Erythroblast (primary cell): ENCODE measurements around the gene GPI.
"Not testable (repeated sequence)": the region's sequence is repeated elsewhere in the genome, so short reads cannot be mapped to it uniquely, and the experiment has no call there.

Experiments
- DNase-seq, 2 experiments: peaks; one replicate each; lab custom pipeline; 2025; lab: John Stamatoyannopoulos, UW
- GATA1 ChIP-seq: IDR thresholded peaks from 2 replicates; pipeline ENCODE4 v1.6.1; 2011; ENCODE audit warnings: low read depth, mild to moderate bottlenecking, control low read depth, low read length, moderate library complexity
- POLR2A ChIP-seq: IDR thresholded peaks from 2 replicates; pipeline ENCODE4 v1.6.1; 2011; ENCODE audit warnings: mild to moderate bottlenecking, low read length

GPI gene

GRCh38 chr19:34330116-34330515, 34.9 kb upstream of the GPI start:
- DNase-seq: no peak
- no peak for TF ChIP-seq POLR2A
- no peak for TF ChIP-seq GATA1

- DNase-seq: not testable (repeated sequence)
Measured at GRCh38 chr19:34330596-34330995, 34.4 kb upstream of the GPI start.

DNA sequence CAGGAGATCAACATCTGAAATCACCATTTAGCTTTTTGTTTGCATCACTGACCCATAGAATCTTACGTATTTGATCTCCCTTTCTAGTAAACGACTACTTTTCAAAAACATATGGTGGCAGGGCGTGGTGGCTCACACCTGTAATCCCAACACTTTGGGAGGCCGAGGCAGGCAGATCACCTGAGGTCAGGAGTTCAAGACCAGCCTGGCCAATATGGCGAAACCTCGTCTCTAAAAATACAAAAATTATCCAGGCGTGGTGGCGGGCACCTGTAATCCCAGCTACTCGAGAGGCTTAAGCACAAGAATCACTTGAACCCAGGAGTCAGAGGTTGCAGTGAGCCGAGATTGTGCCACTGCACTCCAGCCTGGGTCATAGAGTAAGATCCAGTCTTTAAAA, 33.4 kb upstream of the GPI start:
- not testable (repeated sequence) for DNase-seq

DNA sequence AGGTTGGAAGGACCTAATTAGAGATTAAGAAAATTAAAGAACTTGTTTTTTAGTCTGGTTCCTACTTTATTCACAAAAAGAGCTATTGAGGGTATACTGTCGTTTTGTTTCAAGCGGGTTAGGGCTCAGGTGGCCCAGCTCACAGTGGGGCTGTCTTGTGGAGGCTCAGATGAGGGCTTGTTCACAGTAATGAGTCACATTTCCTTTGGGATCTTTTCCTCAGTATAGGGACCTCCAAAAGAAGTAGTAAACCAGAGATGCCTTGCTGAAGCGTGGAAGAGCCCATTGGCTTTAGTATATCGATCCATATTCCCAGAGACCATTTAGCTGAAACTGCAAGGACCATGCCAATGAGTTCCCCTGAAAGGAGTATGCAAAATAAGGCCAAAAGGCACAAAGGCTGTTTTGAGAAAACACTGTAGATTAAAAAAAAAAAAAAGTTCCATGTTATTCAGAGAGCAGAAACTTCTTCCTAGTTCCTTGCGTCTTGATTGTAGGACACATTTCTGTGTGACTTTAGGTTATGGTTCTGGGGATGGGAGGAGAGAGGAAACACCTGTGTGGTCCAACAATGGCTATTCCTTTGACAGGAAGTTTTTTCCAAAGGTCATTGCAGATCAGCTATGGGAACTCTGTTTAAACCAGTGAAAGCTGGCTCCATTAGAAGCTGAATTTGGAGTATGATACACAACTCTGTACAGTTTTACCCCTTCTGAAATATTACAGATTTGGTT, 32.8 kb upstream of the GPI start:
- TF ChIP-seq POLR2A (no peak), GATA1 (no peak)

DNA sequence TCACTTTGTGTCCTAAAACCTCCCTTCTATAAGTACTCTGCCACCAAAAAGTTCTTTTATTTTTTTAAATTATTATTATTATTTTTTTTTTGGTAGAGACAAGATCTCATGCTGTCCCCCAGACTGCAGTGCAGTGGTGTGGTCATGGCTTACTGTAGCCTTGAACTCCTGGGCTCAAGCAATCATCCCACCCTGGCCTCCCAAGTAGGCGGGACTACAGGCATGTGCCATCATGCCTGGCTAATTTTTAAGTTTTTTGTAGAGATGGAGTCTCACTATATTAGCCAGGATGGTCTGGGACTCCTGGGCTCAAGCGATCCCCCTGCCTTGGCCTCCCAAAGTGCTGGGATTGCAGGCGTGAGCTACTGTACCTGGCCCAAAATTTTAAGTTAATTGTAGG, 29.1 kb upstream of the GPI start:
- no peak for DNase-seq
- no peak for TF ChIP-seq POLR2A
- no peak for TF ChIP-seq GATA1

More for the DNA sequence above, 32.8 kb upstream of the GPI start:
- DNase-seq: no peak

DNA sequence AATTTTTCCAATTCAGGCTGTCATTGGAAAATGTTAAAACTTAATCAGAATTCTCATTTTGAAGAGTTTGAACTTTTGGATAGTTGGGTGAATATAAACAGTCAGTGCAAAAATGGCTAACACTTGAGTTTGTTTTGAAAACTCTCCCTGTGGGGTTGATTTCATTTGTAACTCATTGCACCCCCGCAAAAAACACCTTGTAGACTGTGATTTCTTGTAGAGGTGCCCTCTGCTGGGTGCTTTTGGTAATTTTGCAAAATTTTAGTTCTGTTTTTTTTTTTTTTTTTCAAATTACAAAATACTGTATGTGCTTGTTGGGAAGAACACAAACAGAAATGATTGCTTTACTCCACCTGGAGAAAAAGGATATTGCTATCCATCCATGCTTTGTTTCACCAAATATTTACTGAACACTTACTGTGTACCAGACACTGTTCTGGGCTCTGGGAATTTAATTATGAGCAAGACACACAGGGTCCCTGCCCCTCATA, 28.2 kb upstream of the GPI start:
- peak; percentile 30 to 67 for DNase-seq
- TF ChIP-seq POLR2A (no peak), GATA1 (no peak)

GRCh38 chr19:34337739-34338138, 27.3 kb upstream of the GPI start:
- DNase-seq: peak in 1 of 2 experiments; percentile 30
- TF ChIP-seq POLR2A: no peak
- no peak for TF ChIP-seq GATA1

DNA sequence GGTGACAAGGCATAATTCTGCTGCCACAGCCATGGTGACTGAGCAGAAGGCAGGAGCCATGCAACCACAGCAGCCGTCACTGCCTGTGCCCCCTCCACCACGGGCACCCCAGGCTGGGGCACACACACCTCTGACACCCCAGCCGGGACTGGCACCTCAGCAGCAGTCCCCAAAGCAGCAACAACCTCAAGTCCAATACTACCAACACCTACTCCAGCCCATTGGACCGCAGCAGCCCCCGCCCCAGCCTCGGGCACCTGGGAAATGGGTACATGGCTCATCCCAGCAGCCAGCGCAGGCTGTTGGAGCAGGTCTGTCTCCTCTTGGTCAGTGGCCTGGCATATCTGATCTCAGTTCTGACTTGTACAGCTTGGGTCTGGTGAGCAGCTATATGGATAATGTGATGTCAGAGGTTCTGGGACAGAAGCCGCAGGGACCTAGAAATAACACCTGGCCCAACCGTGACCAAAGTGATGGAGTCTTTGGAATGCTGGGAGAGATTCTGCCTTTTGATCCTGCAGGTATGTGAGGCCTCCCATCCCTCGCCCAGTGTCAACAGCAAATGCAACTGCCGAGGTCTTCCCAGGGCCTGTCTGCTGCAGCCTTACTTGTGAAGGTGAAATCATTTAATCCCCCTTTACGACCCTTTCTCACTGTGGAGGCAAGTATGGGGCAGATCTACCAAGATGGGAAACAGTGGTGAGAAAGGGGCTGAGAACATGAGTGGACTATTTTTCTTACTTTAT, 22.9 kb upstream of the GPI start:
- no peak for DNase-seq
- TF ChIP-seq POLR2A (no peak), GATA1 (no peak)

GRCh38 chr19:34343751-34344150, 21.2 kb upstream of the GPI start:
- no peak for TF ChIP-seq GATA1
- no peak for TF ChIP-seq POLR2A
- no peak for DNase-seq

DNA sequence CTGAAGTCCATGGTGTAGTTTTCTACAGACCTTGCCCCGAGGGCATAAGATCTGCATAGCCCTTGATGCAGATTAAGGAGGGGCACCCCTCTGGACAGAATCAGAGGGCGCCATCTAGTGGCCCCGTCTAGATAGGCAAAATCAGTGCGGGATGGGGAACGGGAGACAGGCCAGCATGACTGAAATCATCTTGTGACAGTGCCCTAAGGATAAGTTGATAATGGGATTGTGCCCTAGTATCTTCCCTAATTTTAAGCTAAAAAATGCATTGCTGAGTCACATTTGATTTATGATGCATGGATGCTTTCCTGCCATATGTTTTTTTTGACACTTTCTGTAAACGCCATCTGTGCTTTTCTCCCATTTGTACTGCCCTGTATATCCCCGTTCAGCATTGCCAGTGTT, 19.0 kb upstream of the GPI start:
- peak; percentile 62 to 73 for DNase-seq
- no peak for TF ChIP-seq POLR2A
- no peak for TF ChIP-seq GATA1

DNA sequence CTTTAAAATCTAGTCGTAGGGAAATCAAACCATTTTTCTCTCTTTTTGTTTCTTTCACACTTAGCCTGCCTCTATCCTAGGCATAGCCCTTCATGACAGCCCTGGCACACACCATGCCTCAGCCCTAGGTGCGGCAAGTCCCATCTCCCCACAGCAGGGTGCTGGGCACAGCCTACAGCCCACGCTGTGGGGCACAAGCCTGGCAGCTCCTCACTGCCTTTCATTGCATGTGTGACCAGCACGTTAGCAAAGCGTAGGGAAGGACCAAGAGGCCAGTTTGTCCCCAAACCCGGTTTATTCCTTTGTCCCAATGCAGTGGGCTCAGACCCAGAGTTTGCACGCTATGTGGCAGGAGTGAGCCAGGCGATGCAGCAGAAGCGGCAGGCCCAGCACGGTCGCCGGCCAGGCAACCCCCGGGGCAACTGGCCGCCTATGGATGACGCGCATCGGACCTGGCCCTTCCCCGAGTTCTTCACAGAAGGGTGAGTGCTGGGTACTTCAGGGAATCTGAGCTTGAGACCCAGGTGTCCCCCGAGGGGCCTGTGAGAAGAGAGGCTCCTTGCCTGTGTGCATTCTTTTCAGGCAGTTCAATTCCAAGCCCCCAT, 17.3 kb upstream of the GPI start:
- DNase-seq: no peak
- TF ChIP-seq GATA1: no peak
- TF ChIP-seq POLR2A: no peak

- DNase-seq: no peak
- TF ChIP-seq GATA1: no peak
- no peak for TF ChIP-seq POLR2A
Measured at GRCh38 chr19:34348899-34349487, 16.0 kb upstream of the GPI start.

DNA sequence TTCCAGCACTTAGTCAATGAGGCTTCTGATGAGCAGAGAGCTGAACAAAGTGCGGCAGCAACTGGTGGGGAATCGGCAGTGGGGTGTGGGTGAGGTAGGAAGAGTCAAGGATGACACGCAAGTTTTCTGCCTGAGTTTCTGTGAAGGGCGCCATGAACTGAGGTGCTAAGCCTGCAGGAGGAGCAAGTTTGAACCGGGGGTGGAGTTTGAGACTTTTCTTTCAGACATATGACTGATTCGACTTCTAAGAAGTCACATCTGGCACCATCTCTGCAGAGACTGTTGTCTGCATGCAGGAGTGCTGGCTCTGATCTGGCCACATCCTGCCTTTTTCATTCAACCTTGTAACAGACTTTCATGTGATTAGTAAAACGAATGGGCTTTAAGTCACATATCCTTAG, 14.8 kb upstream of the GPI start:
- TF ChIP-seq GATA1 (no peak), POLR2A (no peak)
- no peak for DNase-seq

- no peak for DNase-seq
- no peak for TF ChIP-seq POLR2A
- TF ChIP-seq GATA1: no peak
Measured at GRCh38 chr19:34351382-34351826, 13.6 kb upstream of the GPI start.
